ENCODE measurements around the gene KCNJ5. TPM values are rescaled to one million over a fixed set of nuclear protein-coding genes. Genes with fewer than 3 reads are reported as not detected.

Gene KCNJ5
- total and polyA plus RNA-seq, 2 of the 4 experiments (the other 2 are of a cell fraction) = 0.07 to 0.18 TPM

- H3K9me3 ChIP-seq (ENCODE audit: control insufficient read depth, insufficient read depth, low read length) = no peaks in the 10 kb centered on the region
- H3K4me3 ChIP-seq (ENCODE audit: insufficient read depth, low read depth, low read length) = no peak overlapping the region
- no peak overlapping the region for H3K27ac ChIP-seq (ENCODE audit: insufficient read depth, low read length)
- no peaks in the 10 kb centered on the region for H3K36me3 ChIP-seq (ENCODE audit: control insufficient read depth, insufficient read depth, low read length)
- no peak overlapping the region for H2BK15ac ChIP-seq (ENCODE audit: low read depth, low read length)
- TF ChIP-seq FOS (IDR thresholded peaks at IDR 0.05; ENCODE audit: low read depth, low read length) (peak; percentile 52; the same call in 1 of the 2 replicates), POLR2A (IDR thresholded peaks at IDR 0.05; ENCODE audit: low read depth, low read length) (no peak), BHLHE40 (IDR thresholded peaks at IDR 0.05; ENCODE audit: low read depth, low read length) (0 out of 2 replicates have a peak, but pooled peaks have one; percentile 27), USF2 (IDR thresholded peaks at IDR 0.05; ENCODE audit: low read depth, low read length) (peak; percentile 37; the same call in 1 of the 2 replicates), MXI1 (IDR thresholded peaks at IDR 0.05; ENCODE audit: borderline replicate concordance, low read depth, low read length) (no peak)
- WGBS, 2 experiments (ENCODE audit: extremely low coverage in 2 of 2, insufficient read length in 1 of 2) = 33% methylated on average over 2 of the region's 10 CpGs; no CpG with 5 or more reads in 1 of the 2 experiments
- peaks cover 11% of the 10 kb centered on the region for H3K4me1 ChIP-seq (ENCODE audit: control insufficient read depth, insufficient read depth, low read length)
- no peak overlapping the region for H4K5ac ChIP-seq (ENCODE audit: low read depth, low read length)
- H2BK20ac ChIP-seq (ENCODE audit: low read depth, low read length) = peak overlapping the region; percentile 5; the same call in 1 of the 2 replicates
- H3K56ac ChIP-seq (ENCODE audit: extremely low read depth, insufficient read depth, low read length) = no peak overlapping the region
- no peak overlapping the region for H3K14ac ChIP-seq (replicated peaks; ENCODE audit: low read depth, low read length)
- H3K4me2 ChIP-seq (ENCODE audit: low read depth, low read length) = no peak overlapping the region; the same call in 1 of the 2 replicates
- no peak overlapping the region for H3K23ac ChIP-seq (ENCODE audit: low read depth, low read length)
- H4K8ac ChIP-seq (ENCODE audit: low read depth in 2 of 2, low read length in 2 of 2) = 0 out of 4 replicates have a peak overlapping the region, but pooled peaks of 1 of the 2 experiments have one; percentile 7
- H3K18ac ChIP-seq (ENCODE audit: low read depth, low read length) = peak overlapping the region; percentile 67
- H2BK5ac ChIP-seq (ENCODE audit: low read depth, low read length, poor library complexity, severe bottlenecking) = peak overlapping the region; percentile 46
- H2AK9ac ChIP-seq (replicated peaks; ENCODE audit: low read depth, low read length, poor library complexity) = no peak overlapping the region
- no peak overlapping the region for H4K91ac ChIP-seq (ENCODE audit: insufficient read depth, low read depth, low read length)
- peak overlapping the region; percentile 78 for H2AFZ ChIP-seq (replicated peaks; ENCODE audit: low read length, poor library complexity)
- peak overlapping the region; percentile 58 for H3K4ac ChIP-seq (ENCODE audit: low read depth, low read length)
- BruUV-seq (replicated peaks) = no TSS peak
- dilution Hi-C loops (cut with HindIII; ENCODE audit: low sequenced_read_pairs, unreplicated experiment) = no loop called here
- ATAC-seq (ENCODE audit: low read depth) = peak; percentile 74
- H3K9ac ChIP-seq (ENCODE audit: low read depth, low read length) = no peak overlapping the region
- no peaks in the 10 kb centered on the region for H3K79me1 ChIP-seq (ENCODE audit: low read depth in 1 of 2, low read length in 2 of 2)
- H3K9me1 ChIP-seq (ENCODE audit: insufficient read depth, low read length) = peaks cover 2% of the 10 kb centered on the region; the same call in 1 of the 2 replicates
- POLR2A ChIA-PET (ENCODE audit: unreplicated experiment) = no interaction called here
- peak overlapping the region; percentile 21; the same call in 1 of the 2 replicates for H2AK5ac ChIP-seq (ENCODE audit: low read depth, low read length)
- H2BK120ac ChIP-seq (ENCODE audit: low read depth, low read length) = no peak overlapping the region
- CTCF ChIA-PET = interaction anchor here (0.7 to 1.5 kb wide), 4 partner anchors 17 to 1003 kb away, joined by 3 to 4 read pairs (median 3); no protein-coding TSS in a partner anchor
- no peaks in the 10 kb centered on the region for H4K20me1 ChIP-seq (ENCODE audit: insufficient read depth, low read length)
- H3K27me3 ChIP-seq (ENCODE audit: control insufficient read depth, insufficient read depth, low read length) = no peaks in the 10 kb centered on the region
- DNase-seq = peak; percentile 81
- in situ Hi-C loops (cut with MboI; ENCODE audit: low sequenced_read_pairs) = no loop called here
- intact Hi-C loops (cut with micrococcal nuclease) = no loop called here
Measured at GRCh38 chr11:128902515-128903066, 11.4 kb downstream of the KCNJ5 start.
